HG02759 (cell line): ENCODE measurements around the gene KRT86.
"Not testable (repeated sequence)": the region's sequence is repeated elsewhere in the genome, so short reads cannot be mapped to it uniquely, and the experiment has no call there.

Source experiments
- ATAC-seq: cut with Tn5 transposase; IDR thresholded peaks from one replicate; pipeline ENCODE4 v1.9.1; 2021; ENCODE audit warnings: mild to moderate bottlenecking, moderate library complexity; ENCODE audit not compliant: unreplicated experiment

Gene KRT86

DNA sequence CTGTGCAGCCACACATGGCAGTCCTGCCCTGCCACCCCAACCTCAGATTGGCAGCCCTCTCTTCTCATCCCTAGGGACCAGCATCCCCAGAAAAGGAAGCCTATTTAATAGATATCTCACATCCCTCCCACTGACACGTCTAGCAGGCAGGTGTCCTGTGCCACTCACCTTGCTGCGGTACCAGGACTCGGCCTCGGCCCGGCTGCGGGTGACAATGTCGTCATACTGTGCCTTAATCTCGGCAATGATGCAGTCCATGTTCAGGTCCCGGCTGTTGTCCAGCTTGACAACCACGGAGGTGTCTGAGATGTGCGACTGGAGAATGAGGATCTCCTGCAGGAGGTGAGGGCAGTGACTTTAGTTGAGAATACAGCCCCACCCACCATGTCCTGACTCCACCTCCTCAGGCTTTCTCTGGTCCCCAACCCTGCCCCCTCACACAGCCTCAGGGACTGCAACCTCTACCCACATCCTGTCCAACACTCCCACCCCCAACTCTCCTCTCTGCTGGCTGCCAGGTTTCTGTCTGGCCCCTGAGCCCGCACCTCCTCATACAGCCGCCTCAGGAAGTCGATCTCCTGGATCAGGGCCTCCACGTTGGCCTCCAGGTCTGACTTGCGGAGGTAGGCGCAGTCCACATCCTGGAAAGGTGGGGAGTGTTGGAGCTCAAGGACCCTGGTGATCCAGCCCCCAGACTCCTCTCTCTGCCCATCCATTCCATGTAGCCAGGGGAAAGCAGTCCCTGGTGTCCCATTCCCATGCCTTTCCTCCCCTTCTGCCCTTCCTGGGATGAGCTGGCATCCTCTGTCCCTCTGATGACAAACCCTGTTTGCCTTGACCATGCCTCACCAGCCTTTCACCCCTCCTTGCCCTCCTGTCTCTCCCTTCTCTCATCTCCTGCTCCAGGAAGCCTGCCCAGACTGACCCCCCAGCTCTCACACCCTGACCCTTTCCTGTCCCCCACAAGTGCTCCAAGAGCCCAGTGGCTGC is 13.7 kb downstream of the KRT86 start:
- peak; percentile 83 for ATAC-seq

DNA sequence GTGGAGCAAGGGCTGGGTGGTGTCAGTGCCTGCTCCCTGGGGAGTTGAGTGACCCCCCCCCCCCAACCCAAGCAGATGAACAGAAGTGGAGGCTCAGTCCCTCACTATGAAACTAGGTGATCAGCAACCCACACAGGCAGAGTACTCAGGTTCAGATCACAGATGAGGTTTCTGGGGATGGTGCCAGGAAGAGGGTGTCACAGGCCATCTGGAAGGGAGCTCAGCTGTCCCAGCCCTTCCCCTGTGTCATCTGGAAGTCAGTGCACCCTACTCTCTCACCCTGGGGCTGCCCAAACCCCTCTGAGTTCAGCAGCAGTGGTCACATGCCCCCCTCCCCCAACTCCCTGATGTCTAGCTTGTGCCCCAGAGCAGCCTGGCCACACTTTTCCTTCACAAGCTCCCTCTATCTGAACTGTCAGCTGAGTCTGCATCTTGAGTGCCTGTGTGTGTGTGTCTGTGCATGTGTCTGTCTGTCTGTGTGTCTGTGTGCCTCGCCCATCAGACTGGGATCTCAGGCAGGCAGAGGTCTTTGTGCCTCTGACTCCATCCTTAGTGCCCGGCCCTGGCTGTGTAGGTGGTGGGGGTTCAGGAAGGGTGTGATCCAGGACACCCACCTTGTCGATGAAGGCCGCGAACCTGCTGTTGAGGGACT is 16.2 kb downstream of the KRT86 start:
- ATAC-seq = not testable (repeated sequence)

DNA sequence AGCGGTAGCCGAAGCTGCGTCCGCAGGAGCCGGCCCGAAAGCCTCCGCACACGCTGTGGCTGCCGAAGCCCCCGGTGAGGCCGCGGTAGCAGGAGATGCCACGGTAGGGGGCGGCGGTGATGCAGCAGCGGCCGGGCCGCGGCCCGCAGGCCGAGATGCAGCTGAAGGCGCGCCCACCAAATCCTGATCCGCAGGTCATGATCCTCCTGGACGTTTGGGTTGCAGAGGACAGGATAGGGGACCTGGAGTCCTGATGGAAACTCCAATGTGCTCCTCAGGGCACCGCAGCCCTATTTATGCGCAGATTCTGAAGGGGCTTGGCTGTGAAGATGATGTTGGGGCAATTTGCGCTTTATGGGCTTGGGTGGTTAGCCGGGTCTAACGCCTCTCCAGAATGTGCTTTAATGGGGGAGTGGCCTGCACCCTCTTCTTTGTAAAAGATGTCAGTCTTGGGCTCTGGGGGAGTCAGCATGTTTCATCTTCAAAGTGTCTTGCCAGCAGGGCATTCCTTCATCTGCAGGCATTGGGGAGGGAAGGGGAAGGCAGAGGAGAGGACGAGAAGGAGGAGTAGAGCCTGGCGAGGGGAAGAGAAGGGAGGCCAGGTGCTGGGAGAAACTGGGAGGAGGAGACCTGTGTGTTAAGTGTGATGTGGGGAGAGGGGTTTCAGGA is 17.0 kb downstream of the KRT86 start, which contains the start of gene KRT81:
Gene KRT81 (minus strand): TSS at position 268 of the 669 bp plus-strand sequence. CDS start 69 bp downstream, at position 199.
- no peak for ATAC-seq

DNA sequence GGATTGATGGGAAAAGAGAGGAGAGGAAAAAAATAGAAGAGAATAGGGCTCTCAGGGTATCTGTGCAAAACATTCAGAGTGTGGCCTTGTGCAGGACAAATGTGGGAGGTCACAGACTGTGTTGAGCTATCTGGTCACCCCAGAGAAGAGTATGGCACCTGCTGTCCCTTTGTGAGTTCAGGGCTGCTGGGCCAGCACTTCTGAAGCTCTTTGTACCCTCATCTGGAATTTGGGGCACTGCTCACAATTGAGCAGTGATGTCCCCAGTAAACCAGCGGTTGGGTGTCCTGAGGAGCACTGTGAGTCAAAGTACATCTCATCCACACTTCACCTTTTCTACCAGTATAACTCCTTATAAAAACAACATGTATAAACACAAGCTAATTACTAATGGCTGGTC is 19.5 kb downstream of the KRT86 start:
- no peak for ATAC-seq

DNA sequence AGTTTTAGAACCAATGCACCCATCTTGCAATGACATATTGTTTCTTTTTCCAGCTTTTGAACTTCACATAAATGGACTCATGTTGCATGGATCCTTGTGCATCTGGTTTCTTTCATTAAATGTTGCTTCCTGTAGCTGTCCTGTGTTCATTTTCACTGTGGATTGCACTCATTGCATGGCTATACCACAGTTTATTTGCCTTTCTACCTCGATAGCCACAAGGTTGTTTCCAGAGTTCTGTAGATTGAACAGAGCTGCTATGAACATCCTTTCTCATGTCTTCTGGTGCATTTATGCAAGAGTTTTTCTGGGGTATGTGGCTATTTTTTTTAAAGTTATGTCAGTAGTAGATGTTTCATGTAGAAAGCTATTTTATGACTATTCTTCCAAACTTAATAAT is 20.4 kb downstream of the KRT86 start:
- ATAC-seq = no peak

DNA sequence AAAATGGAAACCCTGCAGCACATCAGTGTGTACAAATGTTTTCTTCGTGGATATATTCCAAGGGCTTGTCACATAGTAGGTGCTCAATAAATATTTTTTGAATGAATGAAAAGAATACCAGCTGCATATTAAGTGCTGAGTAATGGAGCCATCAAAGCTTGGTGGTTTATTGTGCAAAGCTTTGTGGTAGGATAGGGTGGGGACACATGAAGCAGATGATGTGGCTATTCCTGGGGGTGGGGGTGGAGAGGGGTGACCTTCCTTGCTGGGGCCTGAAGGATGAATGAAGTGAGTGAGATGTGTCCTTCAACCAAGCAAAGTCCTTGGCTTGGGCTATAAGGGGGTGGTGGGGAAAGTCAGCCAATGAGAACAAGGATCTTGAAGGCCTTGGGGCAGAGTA is 21.2 kb downstream of the KRT86 start:
- no peak for ATAC-seq

DNA sequence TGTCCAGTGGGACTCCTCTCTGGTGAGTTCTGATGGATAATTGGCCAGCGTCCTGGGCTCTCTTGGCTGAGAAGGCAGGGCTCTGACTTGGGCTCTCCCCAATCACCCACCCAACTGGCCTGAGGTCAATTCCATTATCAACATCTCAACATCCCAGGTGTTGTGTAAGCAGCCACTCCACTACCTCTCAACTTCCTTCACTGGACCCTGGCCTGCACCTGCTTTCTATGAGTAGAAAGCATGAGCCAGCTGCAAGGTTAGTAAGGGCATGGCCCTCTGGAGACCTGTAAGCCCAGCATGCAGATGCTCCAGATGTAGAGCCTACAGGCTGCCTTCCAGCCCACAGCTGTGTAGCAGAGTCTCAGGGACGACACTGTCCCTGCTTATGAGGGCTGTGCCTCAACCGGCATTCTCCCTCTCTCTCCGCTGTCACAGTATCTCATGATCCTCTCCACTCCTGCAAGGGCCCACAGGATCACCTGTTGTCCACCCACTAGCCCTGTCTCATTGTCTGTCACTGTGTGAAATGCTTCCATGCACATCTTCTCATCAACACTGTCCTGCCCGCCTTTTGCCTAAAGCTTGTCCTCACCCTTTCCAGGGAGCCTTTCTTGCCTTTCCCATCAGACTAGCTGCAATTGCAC is 22.2 kb downstream of the KRT86 start:
- ATAC-seq = no peak

DNA sequence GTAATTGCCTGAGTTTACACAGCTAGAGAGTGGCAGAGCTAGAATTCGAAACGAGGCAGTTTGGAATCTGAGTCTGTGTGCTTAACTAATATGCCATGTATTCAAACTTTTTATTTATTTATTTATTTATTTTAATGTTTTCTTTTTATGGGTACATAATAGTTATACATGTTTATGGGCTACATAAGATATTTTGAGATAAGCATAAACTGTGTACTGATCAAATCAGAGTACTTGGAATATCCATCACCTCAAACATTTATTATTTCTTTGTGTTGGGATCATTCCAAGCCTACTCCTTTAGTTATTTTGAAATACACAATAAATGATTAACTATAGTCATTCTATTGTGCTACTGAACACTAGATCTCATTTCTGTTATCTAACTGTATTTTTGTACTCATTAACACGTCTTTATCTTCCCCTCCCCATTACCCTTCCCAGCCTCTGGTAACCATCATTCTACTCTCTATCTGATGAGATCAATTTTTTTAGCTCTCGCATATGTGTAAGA is 24.3 kb downstream of the KRT86 start:
- no peak for ATAC-seq

DNA sequence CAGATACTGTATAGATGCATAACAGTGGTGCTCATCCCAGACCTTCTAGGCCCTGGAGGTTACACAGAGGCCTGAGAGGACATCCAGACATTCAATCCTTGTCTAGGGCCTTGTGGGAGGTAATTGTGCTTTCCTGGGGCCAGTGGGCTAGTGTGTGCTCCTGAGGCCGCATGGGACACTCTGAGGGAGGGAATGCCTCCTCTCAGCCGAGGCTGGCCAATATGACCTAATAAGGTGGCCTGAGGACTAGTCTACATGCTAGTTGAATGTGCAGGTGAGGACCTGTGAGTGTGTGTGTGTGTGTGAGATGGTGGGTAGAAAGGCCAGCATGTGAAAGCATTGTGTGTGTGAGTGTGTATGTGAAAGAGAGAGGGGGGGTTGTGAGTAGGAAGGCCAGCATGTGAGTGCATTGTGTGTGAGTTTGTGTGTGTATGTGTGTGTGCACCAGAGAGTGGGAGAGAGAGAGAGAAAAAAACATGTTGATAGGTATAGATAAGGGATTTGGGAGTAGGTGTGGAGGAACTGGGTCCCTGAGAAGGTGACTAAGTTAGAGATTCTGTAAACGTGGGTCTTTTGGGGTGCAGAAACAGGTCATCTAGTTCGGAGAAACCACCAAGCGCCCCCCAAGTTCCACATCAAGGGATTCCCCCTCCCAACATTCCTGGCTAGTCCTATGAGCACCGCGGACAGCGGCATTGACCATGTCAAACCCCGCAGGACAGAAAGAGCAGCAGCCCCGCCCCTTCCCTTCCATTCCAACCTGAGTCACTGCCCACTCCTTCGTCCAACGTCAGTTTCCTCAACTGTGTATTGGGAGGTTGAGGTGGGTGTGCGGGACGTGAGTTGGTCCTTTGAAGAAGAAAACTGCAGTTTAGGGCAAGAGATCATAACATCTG is 26.6 kb downstream of the KRT86 start:
- ATAC-seq = no peak

DNA sequence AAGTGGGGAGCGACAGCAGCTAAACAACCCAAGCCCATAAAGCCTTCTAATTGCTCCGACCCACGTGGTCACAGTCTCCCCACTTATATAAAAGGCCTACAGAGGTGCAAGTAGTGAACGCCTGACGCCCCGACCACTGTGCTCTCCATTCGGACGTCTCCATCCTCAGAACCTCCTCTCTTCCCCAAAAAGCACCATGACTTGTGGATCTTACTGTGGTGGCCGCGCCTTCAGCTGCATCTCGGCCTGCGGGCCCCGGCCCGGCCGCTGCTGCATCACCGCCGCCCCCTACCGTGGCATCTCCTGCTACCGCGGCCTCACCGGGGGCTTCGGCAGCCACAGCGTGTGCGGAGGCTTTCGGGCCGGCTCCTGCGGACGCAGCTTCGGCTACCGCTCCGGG is 27.3 kb downstream of the KRT86 start:
- not testable (repeated sequence) for ATAC-seq

DNA sequence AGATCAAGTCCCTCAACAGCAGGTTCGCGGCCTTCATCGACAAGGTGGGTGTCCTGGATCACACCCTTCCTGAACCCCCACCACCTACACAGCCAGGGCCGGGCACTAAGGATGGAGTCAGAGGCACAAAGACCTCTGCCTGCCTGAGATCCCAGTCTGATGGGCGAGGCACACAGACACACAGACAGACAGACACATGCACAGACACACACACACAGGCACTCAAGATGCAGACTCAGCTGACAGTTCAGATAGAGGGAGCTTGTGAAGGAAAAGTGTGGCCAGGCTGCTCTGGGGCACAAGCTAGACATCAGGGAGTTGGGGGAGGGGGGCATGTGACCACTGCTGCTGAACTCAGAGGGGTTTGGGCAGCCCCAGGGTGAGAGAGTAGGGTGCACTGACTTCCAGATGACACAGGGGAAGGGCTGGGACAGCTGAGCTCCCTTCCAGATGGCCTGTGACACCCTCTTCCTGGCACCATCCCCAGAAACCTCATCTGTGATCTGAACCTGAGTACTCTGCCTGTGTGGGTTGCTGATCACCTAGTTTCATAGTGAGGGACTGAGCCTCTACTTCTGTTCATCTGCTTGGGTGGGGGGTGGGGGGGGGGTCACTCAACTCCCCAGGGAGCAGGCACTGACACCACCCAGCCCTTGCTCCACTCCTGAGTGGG is 27.9 kb downstream of the KRT86 start:
- not testable (repeated sequence) for ATAC-seq

DNA sequence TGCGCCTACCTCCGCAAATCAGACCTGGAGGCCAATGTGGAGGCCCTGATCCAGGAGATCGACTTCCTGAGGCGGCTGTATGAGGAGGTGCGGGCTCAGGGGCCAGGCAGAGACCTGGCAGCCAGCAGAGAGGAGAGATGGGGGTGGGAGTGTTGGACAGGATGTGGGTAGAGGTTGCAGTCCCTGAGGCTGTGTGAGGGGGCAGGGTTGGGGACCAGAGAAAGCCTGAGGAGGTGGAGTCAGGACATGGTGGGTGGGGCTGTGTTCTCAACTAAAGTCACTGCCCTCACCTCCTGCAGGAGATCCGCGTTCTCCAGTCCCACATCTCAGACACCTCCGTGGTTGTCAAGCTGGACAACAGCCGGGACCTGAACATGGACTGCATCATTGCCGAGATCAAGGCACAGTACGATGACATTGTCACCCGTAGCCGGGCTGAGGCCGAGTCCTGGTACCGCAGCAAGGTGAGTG is 30.5 kb downstream of the KRT86 start:
- ATAC-seq = peak; percentile 85

DNA sequence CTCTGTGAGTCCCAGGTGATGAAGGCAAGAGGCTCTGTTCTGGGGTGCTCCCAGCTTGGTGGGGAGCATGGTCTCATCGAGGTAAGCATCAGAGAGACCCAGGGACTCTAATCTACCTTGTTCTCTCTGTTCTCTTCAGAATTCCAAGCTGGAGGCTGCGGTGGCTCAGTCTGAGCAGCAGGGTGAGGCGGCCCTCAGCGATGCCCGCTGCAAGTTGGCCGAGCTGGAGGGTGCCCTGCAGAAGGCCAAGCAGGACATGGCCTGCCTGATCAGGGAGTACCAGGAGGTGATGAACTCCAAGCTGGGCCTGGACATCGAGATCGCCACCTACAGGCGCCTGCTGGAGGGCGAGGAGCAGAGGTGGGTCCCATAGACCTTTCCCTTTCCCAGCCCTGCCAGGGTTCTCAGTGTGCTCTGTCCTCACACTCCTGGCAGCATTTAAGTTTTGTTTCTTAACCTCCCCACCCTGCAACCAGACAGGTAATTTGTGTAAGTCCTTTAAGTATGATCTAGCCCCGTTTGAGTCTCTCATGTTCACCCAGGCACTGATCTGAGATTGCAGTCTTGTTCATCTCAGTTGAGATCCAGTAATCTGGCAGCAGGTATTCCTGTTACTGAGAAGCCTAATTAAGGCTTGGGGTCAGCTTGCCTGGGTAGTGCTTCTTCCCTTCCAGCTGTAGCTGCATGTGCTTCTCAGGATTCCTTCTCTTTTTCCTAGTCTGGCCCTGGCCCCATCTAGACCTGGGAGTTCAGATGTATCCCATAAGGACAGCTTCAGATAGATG is 31.7 kb downstream of the KRT86 start:
- ATAC-seq = no peak

DNA sequence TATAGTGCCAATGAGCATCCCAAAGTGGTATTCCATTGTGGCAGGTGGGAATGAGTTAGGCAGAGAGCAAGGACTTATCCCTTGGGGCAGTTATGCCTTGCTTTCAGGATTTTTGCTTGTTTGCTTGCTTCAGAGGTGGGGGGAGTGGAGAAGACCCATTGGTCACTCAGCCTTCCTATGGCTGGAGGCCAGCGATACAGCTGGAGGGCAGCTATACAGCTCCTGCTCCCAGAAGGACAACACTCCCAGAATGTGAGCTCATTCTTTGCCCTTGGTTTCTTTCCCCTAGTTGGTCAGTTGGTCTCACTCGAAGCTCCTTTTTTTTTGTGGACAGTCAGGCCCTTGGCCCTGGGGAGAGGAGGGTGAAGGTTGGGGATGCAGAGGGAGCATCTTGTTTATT is 32.3 kb downstream of the KRT86 start:
- no peak for ATAC-seq

DNA sequence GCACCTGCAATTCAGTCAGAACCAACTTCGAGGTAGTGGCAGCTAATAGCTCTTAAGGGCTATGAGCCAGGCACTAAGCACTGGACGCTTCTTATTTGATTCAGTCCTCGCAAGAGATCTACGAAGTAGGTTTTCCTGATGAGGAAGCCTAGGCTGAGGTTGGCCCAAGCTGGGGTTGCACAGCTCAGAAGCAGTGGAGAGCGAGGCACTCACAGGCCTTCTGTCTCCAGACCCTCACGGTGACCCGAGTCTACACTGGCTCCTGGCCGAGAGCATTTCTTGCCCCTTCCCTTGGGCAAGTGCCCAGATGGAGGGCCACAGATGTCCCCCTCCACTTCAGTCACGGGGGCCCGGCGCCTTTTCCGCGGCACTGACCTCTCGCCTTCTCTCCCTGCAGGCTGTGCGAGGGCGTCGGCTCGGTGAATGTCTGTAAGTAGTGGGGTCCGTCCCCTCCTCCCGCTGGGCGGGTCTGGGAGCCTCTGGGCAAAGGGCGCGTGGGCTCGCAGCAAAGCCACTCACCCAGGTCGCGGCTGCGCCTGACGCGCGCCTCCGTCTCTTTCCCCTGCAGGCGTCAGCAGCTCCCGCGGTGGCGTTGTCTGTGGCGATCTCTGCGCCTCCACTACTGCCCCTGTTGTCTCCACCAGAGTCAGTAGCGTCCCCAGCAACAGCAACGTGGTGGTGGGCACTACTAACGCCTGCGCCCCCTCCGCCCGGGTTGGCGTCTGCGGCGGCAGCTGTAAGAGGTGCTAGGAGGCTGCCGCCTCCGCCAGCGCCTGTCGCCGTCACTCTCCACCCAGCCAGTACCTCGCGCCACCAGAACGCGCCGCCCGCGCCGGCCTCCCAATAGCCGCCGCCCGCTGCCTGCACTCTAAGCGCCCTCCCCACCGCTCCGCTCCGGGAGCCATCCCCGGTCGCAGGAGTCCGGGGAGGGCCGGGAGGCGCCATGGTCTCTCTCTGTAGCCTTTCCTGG is 33.7 kb downstream of the KRT86 start:
- ATAC-seq = no peak

DNA sequence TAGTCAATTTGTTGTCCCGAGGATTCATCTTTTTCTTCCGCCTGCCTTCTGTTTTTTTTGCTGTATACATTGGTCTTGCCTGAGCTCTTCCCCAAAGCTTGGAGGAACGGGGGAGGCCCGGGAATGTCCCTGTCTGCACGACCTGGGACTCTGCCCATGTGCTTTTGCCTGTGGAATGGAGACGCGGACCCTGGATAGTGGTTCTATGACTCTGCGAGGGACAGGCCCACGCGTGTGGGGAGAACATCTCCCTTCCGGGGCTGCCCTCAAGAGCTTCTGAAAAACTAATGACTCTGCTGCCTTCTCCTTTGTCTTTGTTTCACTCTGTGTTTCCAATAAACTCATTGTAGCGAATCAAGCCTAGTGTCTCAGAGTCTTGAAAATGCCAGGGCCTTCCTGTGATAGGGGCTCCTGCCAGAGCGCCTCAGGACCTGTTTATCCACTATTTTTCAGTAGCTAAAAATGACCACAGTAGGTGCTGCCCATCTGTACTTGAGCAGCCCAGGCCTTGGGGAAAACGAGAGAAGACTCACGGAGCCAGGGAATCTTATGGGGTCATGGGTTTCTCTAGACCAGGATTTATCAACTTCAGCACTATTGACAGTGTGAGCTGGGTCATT is 34.5 kb downstream of the KRT86 start:
- no peak for ATAC-seq
